Measurements from ENCODE around the gene SCARB1. TPM values are rescaled to one million over a fixed set of nuclear protein-coding genes. Genes with fewer than 3 reads are reported as not detected.

Gene SCARB1
- total RNA-seq, 1 experiment from 2014 or later = 106 TPM

- no peaks in the 10 kb centered on the region for H3K27me3 ChIP-seq (replicated peaks; ENCODE audit: control insufficient read depth, insufficient read depth, low read length)
- TF ChIP-seq CTCF (IDR thresholded peaks at IDR 0.05; ENCODE audit: insufficient read depth in 1 of 2, low read depth in 1 of 2, low read length in 1 of 2, severe bottlenecking in 1 of 2, unreplicated experiment in 1 of 2) = no peak
- no peak overlapping the region for H3K4me3 Mint-ChIP-seq (ENCODE audit: unreplicated experiment)
- DNase-seq = no peak
- ChIA-PET CTCF (interaction anchor here (1.1 kb wide), 1 partner anchor 129 kb away, joined by 3 read pairs; no protein-coding TSS in a partner anchor), POLR2A (no interaction called here)
- H3K9me3 Mint-ChIP-seq (ENCODE audit: unreplicated experiment) = no peaks in the 10 kb centered on the region
- H3K27ac Mint-ChIP-seq (ENCODE audit: unreplicated experiment) = no peak overlapping the region
- H3K36me3 ChIP-seq (ENCODE audit: control insufficient read depth, insufficient read depth, low read length) = no peaks in the 10 kb centered on the region
- peaks cover 27% of the 10 kb centered on the region for H3K36me3 Mint-ChIP-seq (ENCODE audit: insufficient read depth, unreplicated experiment)
- peaks cover 3% of the 10 kb centered on the region for H3K4me1 Mint-ChIP-seq (ENCODE audit: low read depth, unreplicated experiment)
- H3K9me3 ChIP-seq = no peaks in the 10 kb centered on the region
- H3K4me3 ChIP-seq (ENCODE audit: low read depth, low read length) = no peak overlapping the region
- no peaks in the 10 kb centered on the region for H3K4me1 ChIP-seq
- intact Hi-C loops (cut with micrococcal nuclease; ENCODE audit: unreplicated experiment) = loop anchor here (10.0 kb wide), 1 partner anchor 453 kb away; no protein-coding TSS in a partner anchor
- TSS peak; percentile 59 for BruUV-seq (replicated peaks)
- H3K27me3 Mint-ChIP-seq (ENCODE audit: insufficient read depth, unreplicated experiment) = no peaks in the 10 kb centered on the region
These were observed 86.0 kb downstream of the SCARB1 start for GRCh38 chr12:124777399-124778372.

- no TSS peak for BruUV-seq (replicated peaks)
- H3K4me3 ChIP-seq (ENCODE audit: low read depth, low read length) = no peak overlapping the region
- H3K27me3 ChIP-seq (replicated peaks; ENCODE audit: control insufficient read depth, insufficient read depth, low read length) = no peaks in the 10 kb centered on the region
- no peak for TF ChIP-seq CTCF (IDR thresholded peaks at IDR 0.05; ENCODE audit: insufficient read depth in 1 of 2, low read depth in 1 of 2, low read length in 1 of 2, severe bottlenecking in 1 of 2, unreplicated experiment in 1 of 2)
- H3K9me3 ChIP-seq = no peaks in the 10 kb centered on the region
- peaks cover 18% of the 10 kb centered on the region for H3K4me1 Mint-ChIP-seq (ENCODE audit: low read depth, unreplicated experiment)
- ChIA-PET CTCF (interaction anchor here (0.7 kb wide), 1 partner anchor 109 kb away, joined by 3 read pairs; no protein-coding TSS in a partner anchor), POLR2A (no interaction called here)
- H3K36me3 Mint-ChIP-seq (ENCODE audit: insufficient read depth, unreplicated experiment) = peaks cover 21% of the 10 kb centered on the region
- no peaks in the 10 kb centered on the region for H3K36me3 ChIP-seq (ENCODE audit: control insufficient read depth, insufficient read depth, low read length)
- H3K27ac Mint-ChIP-seq (ENCODE audit: unreplicated experiment) = no peak overlapping the region
- intact Hi-C loops (cut with micrococcal nuclease; ENCODE audit: unreplicated experiment) = loop anchor here (10.0 kb wide), 1 partner anchor 451 kb away; no protein-coding TSS in a partner anchor
- no peak for DNase-seq
- H3K4me1 ChIP-seq = peaks cover 14% of the 10 kb centered on the region; the same call in 1 of the 2 replicates
- H3K9me3 Mint-ChIP-seq (ENCODE audit: unreplicated experiment) = no peaks in the 10 kb centered on the region
- H3K4me3 Mint-ChIP-seq (ENCODE audit: unreplicated experiment) = no peak overlapping the region
- H3K27me3 Mint-ChIP-seq (ENCODE audit: insufficient read depth, unreplicated experiment) = no peaks in the 10 kb centered on the region
These were observed 87.5 kb downstream of the SCARB1 start for GRCh38 chr12:124776125-124776513.

GRCh38 chr12:124774462-124775167 is 89.0 kb downstream of the SCARB1 start:
- Histone ChIP-seq H3K4me3 (ENCODE audit: low read depth, low read length) (no peak overlapping the region), H3K27me3 (replicated peaks; ENCODE audit: control insufficient read depth, insufficient read depth, low read length) (no peaks in the 10 kb centered on the region), H3K36me3 (ENCODE audit: control insufficient read depth, insufficient read depth, low read length) (no peaks in the 10 kb centered on the region), H3K9me3 (no peaks in the 10 kb centered on the region), H3K4me1 (peaks cover 22% of the 10 kb centered on the region; the same call in 1 of the 2 replicates)
- no peak for TF ChIP-seq CTCF (IDR thresholded peaks at IDR 0.05; ENCODE audit: insufficient read depth in 1 of 2, low read depth in 1 of 2, low read length in 1 of 2, severe bottlenecking in 1 of 2, unreplicated experiment in 1 of 2)
- no peaks in the 10 kb centered on the region for H3K9me3 Mint-ChIP-seq (ENCODE audit: unreplicated experiment)
- intact Hi-C loops (cut with micrococcal nuclease; ENCODE audit: unreplicated experiment) = loop anchor here (10.0 kb wide), 1 partner anchor 450 kb away; no protein-coding TSS in a partner anchor
- H3K27me3 Mint-ChIP-seq (ENCODE audit: insufficient read depth, unreplicated experiment) = no peaks in the 10 kb centered on the region
- H3K4me1 Mint-ChIP-seq (ENCODE audit: low read depth, unreplicated experiment) = peaks cover 24% of the 10 kb centered on the region
- no TSS peak for BruUV-seq (replicated peaks)
- no peak overlapping the region for H3K4me3 Mint-ChIP-seq (ENCODE audit: unreplicated experiment)
- H3K27ac Mint-ChIP-seq (ENCODE audit: unreplicated experiment) = no peak overlapping the region
- CTCF ChIA-PET = no interaction called here
- POLR2A ChIA-PET = interaction anchor here (0.7 kb wide), 1 partner anchor 98 kb away, joined by 19 read pairs; no protein-coding TSS in a partner anchor
- no peak for DNase-seq
- peaks cover 21% of the 10 kb centered on the region for H3K36me3 Mint-ChIP-seq (ENCODE audit: insufficient read depth, unreplicated experiment)
